Stimulated activated CD4-positive, alpha-beta T cell treated with anti-CD3 and anti-CD28 coated beads, Interleukin-4, amount 100 ng/mL, for 24 hours (primary cell): Measurements from ENCODE around the gene TRAPPC2B.

Source experiments
- DNase-seq: peaks from one replicate; pipeline ENCODE4 v3.0.0-alpha.2; 2020

Gene TRAPPC2B

DNA sequence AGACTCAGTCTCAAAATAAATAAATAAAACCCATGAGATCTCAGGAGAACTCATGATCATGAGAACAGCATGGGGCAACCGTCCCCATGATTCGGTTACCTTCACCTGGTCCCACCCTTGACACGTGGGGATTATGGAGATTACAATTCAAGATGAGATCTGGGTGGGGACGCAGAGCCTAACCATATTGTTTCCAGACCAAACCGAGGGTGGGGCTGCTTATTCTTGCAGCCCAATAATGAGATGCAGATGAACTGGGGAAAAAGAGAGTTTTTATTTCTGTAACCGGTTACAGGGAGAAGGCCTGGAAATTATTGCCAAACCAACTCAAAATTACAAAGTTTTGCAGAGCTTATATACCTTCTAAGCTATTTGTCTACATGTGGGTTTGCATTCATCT, 12.8 kb downstream of the TRAPPC2B start:
- DNase-seq, result no peak

DNA sequence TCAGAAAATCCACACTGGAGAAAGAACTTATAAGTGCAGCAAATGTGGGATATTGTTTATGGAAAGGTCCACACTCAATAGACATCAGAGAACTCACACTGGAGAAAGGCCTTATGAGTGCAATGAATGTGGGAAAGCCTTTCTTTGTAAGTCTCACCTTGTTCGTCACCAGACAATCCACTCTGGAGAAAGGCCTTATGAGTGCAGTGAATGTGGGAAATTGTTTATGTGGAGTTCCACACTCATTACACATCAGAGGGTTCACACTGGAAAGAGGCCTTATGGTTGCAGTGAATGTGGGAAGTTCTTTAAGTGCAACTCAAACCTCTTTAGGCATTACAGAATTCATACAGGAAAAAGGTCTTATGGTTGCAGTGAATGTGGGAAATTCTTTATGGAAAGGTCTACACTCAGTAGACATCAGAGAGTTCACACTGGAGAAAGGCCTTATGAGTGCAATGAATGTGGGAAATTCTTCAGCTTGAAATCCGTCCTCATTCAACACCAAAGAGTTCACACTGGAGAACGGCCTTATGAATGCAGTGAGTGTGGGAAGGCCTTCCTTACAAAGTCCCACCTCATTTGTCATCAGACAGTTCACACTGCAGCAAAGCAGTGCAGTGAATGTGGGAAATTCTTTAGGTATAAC, 14.3 kb downstream of the TRAPPC2B start:
- no peak for DNase-seq

DNA sequence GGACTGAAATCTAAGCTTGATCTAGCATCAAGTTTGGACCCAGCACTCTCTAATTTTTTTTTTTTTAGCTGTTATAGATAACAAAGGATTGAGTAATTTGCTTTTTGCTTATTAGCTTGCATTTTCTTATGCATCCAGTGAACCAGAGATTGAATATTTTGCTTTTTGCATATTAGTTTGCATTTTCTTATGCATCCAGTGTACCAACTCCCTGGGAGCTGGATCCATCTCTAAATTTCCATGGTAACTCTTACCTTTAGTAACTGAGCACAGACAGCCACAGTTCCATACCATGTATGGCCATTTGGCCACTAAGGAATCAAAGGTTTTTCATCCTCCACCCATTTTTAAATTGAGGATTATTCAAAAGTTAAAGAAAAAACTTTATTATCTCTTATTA, 17.6 kb downstream of the TRAPPC2B start:
- DNase-seq, result no peak

DNA sequence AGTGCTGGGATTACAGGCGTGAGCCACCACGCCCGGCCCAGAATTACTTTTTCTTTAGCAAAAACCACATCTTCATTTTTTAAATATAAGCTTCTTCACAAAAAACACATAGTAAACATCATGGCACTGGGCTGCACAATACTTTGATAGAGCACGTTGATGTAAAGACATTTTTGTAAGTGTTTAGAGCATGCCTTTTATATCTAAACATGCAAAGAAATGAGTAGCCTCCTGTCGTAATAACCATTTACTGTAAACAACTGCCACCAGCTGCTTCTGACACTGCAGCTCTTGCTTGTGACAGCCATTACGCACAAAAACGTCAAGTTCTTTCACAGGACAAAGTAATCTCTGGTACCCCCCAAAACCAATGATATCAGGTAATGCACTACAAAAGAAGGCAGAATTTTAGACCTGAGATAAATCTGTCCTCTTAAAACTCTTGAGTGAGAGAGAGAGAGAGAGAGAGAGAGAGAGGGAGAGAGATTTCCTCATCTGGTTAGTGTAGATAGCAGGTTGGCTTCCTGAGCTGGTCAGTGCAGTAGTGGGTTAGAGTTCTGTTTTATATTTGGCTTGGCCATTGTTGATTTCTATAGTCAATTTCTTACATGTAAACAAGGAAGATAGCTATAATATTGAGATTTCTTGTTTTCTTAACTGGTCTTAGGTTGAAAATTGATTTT, 19.6 kb downstream of the TRAPPC2B start:
- no peak for DNase-seq

DNA sequence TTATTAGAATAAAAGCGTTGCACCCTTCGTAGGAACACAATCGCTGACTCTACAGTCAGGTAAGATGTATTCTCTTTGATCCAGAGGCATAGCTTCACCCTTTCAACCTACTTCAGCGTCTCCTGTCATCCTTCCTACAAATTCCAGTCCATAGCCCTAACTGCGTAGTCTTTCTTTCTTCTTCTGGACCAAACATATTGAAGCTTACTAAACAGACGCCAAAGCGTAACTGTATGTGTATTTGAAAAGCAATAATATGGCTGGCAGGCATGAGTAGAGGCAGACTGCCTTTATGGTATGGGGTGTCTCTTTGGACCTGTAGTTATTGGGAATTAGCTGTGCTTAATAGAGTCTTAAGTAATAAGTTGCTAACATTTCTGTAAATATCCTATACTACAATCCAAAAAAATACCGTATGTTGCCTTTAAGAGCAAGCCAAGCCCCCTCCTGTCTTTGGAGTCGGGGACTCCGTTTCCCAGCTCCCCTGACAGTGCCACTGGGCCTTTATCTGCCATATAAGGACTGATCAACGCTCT, 25.9 kb downstream of the TRAPPC2B start:
- no peak for DNase-seq

DNA sequence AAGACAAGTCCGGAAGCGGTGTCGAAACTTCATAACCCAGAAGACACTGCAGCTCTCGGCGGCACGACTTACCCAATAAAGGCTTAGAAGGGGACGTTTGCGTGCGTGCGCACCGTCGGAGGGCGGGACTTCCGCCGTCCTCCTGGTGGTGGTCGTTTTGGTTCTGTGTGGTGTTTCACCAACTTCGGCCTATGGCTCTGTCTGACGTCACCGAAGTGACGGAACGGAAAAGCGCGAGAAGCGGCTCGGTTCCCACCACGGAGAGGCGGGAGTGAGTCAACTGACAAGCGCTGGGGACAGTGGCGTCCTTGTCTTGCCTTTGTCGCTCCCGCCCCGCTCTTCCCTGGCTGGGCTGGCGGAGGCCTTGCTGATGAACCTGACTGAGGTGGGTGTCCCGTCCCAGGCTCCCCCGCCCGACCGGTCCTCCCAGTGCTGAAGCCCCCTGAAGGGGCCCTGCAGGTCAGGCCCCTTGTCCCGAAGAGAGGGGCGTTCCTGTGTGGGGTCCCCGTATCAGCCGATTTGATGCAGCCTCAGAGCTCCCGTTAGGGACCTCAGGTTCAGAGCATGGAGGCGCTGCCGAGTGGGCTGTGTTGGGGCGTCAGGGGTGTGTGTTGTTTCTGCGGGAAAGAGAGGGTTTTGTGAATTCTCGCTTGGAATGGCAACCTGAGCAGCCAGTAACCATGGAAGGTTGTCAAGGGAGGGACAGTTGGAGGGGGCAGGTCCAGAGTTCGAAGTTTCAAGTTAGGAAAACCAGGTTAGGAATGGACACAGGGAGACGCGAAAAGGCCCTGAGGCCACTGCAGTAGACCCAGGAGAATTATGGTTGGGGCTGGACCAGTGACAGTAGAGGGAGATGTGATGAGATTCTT, 26.6 kb downstream of the TRAPPC2B start, which contains the start of gene ZNF548:
ZNF548 (plus strand) TSS at position 125 of the 869 bp plus-strand sequence; CDS start at position 371, 246 bp downstream.
- peak; percentile 97 for DNase-seq

DNA sequence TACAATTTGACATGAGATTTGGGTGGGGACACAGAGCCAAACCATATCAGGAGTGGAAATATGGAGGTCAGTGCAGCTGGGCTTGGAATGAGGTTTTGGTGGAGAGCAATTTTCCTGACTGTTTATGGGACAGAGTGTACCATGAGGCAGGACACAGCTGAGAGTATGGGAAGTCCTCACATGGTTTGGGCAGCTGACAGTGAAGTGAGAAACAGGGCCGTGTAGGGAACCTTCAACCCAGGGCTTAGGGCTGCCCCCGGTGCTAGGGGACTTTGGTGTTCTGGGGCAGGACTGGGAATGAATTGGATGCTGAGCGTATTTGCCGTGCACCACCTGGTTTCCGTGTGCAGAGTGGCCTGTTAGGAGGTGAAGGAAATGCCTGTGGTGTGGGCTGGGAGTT, 32.4 kb downstream of the TRAPPC2B start:
- no peak for DNase-seq

DNA sequence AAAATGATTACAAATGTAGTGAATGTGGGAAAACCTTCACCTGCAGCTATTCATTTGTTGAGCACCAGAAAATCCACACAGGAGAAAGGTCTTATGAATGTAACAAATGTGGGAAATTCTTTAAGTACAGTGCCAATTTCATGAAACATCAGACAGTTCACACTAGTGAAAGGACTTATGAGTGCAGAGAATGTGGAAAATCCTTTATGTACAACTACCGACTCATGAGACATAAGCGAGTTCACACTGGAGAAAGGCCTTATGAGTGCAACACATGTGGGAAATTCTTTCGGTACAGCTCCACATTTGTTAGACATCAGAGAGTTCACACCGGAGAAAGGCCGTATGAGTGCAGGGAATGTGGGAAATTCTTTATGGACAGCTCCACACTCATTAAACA, 35.5 kb downstream of the TRAPPC2B start:
- DNase-seq, result no peak

DNA sequence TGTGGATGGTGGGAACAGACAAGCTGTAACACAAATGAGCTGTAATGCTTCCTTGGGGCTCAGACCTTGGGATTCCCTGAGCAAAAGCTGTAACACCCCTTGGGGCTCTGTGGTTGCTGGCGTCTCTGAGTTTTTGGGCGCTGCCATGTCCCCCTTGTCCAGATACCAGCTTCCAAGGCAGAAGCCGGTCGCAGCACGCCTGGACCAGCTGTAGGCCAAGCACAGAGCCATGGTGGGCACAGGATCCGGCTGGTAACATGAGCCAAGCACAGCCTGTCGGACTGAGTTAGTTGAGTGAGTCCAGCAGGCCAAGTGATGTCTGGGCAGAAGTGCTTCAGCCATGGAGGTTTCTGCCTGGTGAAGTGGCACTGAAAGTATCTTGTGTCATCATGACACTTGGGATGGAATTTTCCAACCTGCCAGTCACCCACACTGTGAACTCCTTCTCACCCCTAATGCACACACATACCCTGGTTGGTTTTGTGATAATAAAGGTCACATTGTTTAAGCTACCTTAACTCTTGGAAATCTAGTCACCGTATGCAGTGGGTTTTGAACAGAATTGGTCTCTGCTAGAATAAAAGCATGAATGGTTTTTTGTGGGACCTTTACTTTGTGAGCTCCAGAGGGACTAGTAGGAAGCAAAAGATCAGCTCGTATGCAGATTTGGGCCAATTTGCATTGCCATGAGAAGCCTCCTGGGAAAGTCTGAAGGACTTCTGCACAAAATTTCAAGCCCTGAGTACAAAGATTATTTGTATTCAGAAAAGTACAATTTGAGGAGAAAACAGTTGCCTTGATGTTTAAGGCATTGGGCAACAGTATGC, 40.6 kb downstream of the TRAPPC2B start:
- DNase-seq, result no peak

DNA sequence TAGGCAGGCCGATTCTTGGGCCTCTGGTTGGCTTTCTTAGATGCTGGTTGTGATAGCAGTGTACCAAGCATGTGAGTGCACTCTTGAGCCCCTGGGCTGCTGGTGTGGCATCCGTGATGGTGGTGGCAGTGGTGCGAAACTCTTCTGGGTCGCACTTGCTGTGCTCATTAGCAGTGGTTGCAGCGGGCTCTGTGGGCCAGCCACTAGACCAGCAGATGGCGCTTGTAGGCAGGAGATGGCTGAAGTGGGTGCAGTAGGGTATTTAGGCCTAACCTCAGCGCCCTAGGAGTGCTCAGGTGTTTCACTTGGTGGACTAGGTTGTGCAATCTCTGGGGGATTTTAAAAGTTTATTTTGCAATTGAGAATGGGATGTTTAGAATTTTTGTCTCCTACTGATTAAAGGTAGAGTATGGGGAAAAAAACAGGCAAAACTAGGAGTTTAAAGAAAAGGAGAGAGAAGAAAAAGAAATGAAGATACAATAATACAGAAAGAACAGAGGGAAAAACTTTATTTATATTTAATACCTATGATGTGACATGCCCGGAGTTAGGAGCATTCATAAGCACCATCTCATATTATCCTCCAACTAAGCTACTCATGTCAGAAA, 43.3 kb downstream of the TRAPPC2B start:
- DNase-seq, result peak; percentile 76

DNA sequence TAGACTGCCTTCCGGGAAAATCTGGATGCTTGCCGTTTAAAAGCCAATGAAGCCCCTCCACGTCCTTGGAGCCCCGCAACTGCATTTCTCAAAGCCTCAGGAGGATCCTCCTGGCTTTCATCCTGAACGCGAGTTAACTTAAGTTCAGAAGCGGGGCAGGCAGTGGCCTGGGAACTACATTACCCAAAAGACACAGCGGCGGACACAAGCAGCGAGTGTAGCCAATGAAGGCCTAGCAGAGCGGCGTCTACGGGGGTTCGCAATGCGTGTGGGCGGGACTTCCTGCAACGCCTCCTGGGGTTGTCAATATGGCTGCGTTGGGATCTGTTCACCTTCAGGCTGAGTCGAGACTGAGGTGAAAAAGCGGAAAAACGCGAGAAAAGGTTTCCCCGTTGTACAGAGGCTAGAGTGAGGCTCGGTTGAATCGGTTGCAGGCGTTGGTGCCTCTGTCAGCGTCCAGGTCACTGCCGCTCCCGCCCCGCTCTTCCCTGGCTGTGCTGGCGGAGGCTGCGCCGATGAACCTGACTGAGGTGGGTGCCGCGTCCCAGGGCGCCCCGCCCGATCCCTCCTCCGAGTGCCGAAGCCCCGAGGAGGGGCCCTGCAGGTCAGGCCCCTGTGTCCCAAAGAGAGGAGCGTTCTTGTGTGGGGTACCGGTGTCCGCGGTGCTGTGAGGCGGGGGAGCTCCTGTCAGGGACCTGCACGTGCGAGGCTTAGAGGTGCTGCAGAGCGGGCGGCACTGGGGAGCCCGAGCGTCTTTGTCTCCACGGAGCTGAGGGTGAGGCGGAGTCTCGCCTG, 47.7 kb downstream of the TRAPPC2B start, which contains the start of gene ZNF17:
ZNF17 (plus strand) TSS at position 285 of the 795 bp plus-strand sequence. CDS start 2,455 bp downstream, outside the sequence.
- DNase-seq, result peak; percentile 96
